OCI-LY7 (cell line): ENCODE data around the gene LARGE1. TPM values are rescaled to one million over a fixed set of nuclear protein-coding genes. Genes with fewer than 3 reads are reported as not detected.

ENCODE experiments used
- BruUV-seq: library from RNA; stranded (reverse); fragments of 400-500 nt; replicated peaks from 2 replicates; lab custom pipeline; 2021; lab: Mats Ljungman, UMichigan
- CTCF ChIA-PET: fragments of 300-600 bp; sonication (Branson Sonifier 250); formaldehyde crosslinking; loops from one replicate; lab custom pipeline; 2022; ENCODE audit warnings: antibody characterized with exemption; ENCODE audit not compliant: unreplicated experiment; lab: Charles Lee
- POLR2A ChIA-PET: fragments of 300-600 bp; sonication (Branson Sonifier 250); formaldehyde crosslinking; loops from one replicate; lab custom pipeline; 2022; ENCODE audit warnings: antibody characterized with exemption; lab: Charles Lee
- DNase-seq: peaks from one replicate; pipeline ENCODE4 v3.0.0-alpha.2; 2015; ENCODE audit warnings: low spot score
- H2AFZ ChIP-seq: fragments of 200-600 bp; sonication (generic), shearing (Covaris generic); 2 replicates; pipeline ENCODE4 v1.6.1; 2014; ENCODE audit warnings: mild to moderate bottlenecking, antibody characterized with exemption, low read length, moderate library complexity
- H3K27ac ChIP-seq: fragments of 200-600 bp; sonication (generic); 2 replicates; pipeline ENCODE4 v1.5.1; 2014; ENCODE audit warnings: mixed run types, low read depth, mild to moderate bottlenecking, moderate library complexity, low read length, inconsistent platforms; ENCODE audit not compliant: poor library complexity, severe bottlenecking
- H3K36me3 ChIP-seq: fragments of 200-600 bp; sonication (generic); 2 replicates; pipeline ENCODE4 v1.6.1; 2014; ENCODE audit warnings: mild to moderate bottlenecking, antibody characterized with exemption, low read length, moderate library complexity, mixed read lengths; ENCODE audit not compliant: insufficient read depth
- H3K4me1 ChIP-seq: fragments of 200-600 bp; sonication (generic); 2 replicates; pipeline ENCODE4 v1.5.1; 2014; ENCODE audit warnings: mild to moderate bottlenecking, low read length; ENCODE audit not compliant: insufficient read depth, poor library complexity, severe bottlenecking
- H3K4me2 ChIP-seq: fragments of 200-600 bp; sonication (generic); 2 replicates; pipeline ENCODE4 v1.6.1; 2014; ENCODE audit warnings: mild to moderate bottlenecking, low read length
- H3K4me3 ChIP-seq: fragments of 200-600 bp; sonication (generic); 2 replicates; pipeline ENCODE4 v1.5.1; 2014; ENCODE audit warnings: mild to moderate bottlenecking, low read depth, low read length; ENCODE audit not compliant: poor library complexity, severe bottlenecking
- H3K79me2 ChIP-seq: fragments of 200-600 bp; sonication (generic); 2 replicates; pipeline ENCODE4 v1.6.1; 2016; ENCODE audit warnings: low read depth, mild to moderate bottlenecking, low read length, moderate library complexity, mixed read lengths; ENCODE audit not compliant: insufficient read depth
- H3K9me2 ChIP-seq: fragments of 200-600 bp; sonication (generic); 2 replicates; pipeline ENCODE4 v1.6.1; 2016; ENCODE audit warnings: mild to moderate bottlenecking, low read length, mixed read lengths; ENCODE audit not compliant: insufficient read depth
- H3K9me3 ChIP-seq: fragments of 200-600 bp; sonication (generic); 2 replicates; pipeline ENCODE4 v1.6.1; 2014; ENCODE audit warnings: mild to moderate bottlenecking, mixed run types, low read length, mixed read lengths
- H4K20me1 ChIP-seq: fragments of 200-600 bp; sonication (generic); 2 replicates; pipeline ENCODE4 v1.6.1; 2014; ENCODE audit warnings: mild to moderate bottlenecking, antibody characterized with exemption, low read length, moderate library complexity, mixed read lengths; ENCODE audit not compliant: insufficient read depth
- EZH2phosphoT487 ChIP-seq: fragments of 200-600 bp; sonication (generic); IDR thresholded peaks from 2 replicates; pipeline ENCODE4 v1.6.1; 2018; ENCODE audit warnings: low read depth, borderline replicate concordance, mild to moderate bottlenecking, mixed run types, antibody characterized with exemption, low read length, moderate library complexity, mixed read lengths
- intact Hi-C: fragments of 100-400 bp; cut with micrococcal nuclease; formaldehyde crosslinking; loops from one replicate; pipeline ENCODE4 v1.10.0; 2022; ENCODE audit not compliant: unreplicated experiment
- total RNA-seq, 2 experiments: library from RNA; depleted of rRNA in 1 of 2; stranded (reverse); fragments of >200 nt in 1 of 2; shearing (Covaris generic) in 1 of 2; gene quantifications; 2 replicates each; pipeline ENCODE4 v1.2.3, GENCODE V29; 2014 to 2022
- TF ChIP-seq, protein P1 (sequence below): fragments of 200-600 bp; sonication (generic); conservative IDR thresholded peaks from 2 replicates; pipeline ENCODE4 v1.5.1; 2014; ENCODE audit warnings: mild to moderate bottlenecking, antibody characterized with exemption, low read length, moderate library complexity, mixed read lengths

Gene LARGE1
- total RNA-seq, 2 experiments from 2014 or later: 31.5 to 31.9 TPM

DNA sequence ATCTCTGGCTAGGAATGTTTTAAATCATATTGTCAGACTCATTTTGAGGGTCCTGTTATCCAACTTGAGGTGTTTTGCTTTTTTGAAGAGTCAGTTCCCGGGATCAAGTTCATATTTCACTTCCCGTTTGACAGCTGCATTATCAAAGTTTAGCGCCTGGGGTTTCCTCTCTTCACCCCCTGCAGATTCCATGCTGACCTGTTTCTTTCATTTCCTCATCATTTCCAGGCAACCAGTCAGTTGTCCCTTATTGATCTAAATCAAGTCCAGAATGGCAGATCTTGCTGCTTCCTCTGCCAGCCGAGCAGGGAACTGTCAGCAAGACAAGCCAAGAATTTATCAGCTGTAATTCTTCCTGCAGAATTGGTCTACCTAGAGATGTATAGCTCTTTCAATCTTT is 664.5 kb downstream of the LARGE1 start:
- CTCF ChIA-PET: no interaction called here
- Histone ChIP-seq H3K27ac (peak overlapping the region; percentile 55), H2AFZ (peak overlapping the region; percentile 87), H3K9me3 (no peaks in the 10 kb centered on the region), H3K4me2 (peak overlapping the region; percentile 70), H3K4me1 (peaks cover 55% of the 10 kb centered on the region), H3K36me3 (no peaks in the 10 kb centered on the region), H3K79me2 (no peaks in the 10 kb centered on the region), H3K4me3 (peak overlapping the region; percentile 35), H4K20me1 (no peaks in the 10 kb centered on the region), H3K9me2 (no peaks in the 10 kb centered on the region)
- DNase-seq: peak; percentile 62
- POLR2A ChIA-PET: interaction anchor here (1.2 to 3.5 kb wide), 9 partner anchors 9 to 51 kb away, joined by 3 to 18 read pairs (median 5); no protein-coding TSS in a partner anchor
- intact Hi-C loops: no loop called here
- no TSS peak for BruUV-seq
- TF ChIP-seq EZH2phosphoT487: no peak
- TF ChIP-seq, protein P1, sequence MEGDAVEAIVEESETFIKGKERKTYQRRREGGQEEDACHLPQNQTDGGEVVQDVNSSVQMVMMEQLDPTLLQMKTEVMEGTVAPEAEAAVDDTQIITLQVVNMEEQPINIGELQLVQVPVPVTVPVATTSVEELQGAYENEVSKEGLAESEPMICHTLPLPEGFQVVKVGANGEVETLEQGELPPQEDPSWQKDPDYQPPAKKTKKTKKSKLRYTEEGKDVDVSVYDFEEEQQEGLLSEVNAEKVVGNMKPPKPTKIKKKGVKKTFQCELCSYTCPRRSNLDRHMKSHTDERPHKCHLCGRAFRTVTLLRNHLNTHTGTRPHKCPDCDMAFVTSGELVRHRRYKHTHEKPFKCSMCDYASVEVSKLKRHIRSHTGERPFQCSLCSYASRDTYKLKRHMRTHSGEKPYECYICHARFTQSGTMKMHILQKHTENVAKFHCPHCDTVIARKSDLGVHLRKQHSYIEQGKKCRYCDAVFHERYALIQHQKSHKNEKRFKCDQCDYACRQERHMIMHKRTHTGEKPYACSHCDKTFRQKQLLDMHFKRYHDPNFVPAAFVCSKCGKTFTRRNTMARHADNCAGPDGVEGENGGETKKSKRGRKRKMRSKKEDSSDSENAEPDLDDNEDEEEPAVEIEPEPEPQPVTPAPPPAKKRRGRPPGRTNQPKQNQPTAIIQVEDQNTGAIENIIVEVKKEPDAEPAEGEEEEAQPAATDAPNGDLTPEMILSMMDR: no peak

DNA sequence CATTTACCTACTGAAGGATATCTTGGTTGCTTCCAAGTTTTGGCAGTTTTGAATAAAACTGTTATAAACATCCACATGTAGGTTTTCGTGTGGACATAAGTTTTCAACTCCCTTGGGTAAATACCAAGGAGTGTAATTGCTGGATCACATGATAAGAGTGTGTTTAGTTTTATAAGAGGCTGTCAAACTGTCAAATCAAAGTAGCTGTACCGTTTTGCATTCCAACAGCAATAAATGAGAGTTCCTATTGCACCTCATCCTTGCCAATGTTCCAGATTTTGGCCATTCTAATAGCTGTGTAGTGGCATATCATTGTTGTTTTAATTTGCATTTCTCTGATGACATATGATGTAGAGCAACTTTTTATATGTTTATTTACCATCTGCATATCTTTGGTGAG is 671.3 kb downstream of the LARGE1 start:
- H3K4me1 ChIP-seq: peaks cover 8% of the 10 kb centered on the region
- ChIA-PET POLR2A (interaction anchor here (1.6 kb wide), 1 partner anchor 23 kb away, joined by 4 read pairs; no protein-coding TSS in a partner anchor), CTCF (no interaction called here)
- H3K9me3 ChIP-seq: peaks cover 17% of the 10 kb centered on the region; the same call in 1 of the 2 replicates
- DNase-seq: no peak
- no peaks in the 10 kb centered on the region for H3K79me2 ChIP-seq
- H3K9me2 ChIP-seq: no peaks in the 10 kb centered on the region
- no peak overlapping the region for H3K4me3 ChIP-seq
- H3K36me3 ChIP-seq: no peaks in the 10 kb centered on the region; the same call in 1 of the 2 replicates
- intact Hi-C loops: no loop called here
- H2AFZ ChIP-seq: no peak overlapping the region
- no peak overlapping the region for H3K27ac ChIP-seq
- no peaks in the 10 kb centered on the region for H4K20me1 ChIP-seq
- H3K4me2 ChIP-seq: no peak overlapping the region
- TF ChIP-seq, protein P1: no peak
- TF ChIP-seq EZH2phosphoT487: no peak
- no TSS peak for BruUV-seq

DNA sequence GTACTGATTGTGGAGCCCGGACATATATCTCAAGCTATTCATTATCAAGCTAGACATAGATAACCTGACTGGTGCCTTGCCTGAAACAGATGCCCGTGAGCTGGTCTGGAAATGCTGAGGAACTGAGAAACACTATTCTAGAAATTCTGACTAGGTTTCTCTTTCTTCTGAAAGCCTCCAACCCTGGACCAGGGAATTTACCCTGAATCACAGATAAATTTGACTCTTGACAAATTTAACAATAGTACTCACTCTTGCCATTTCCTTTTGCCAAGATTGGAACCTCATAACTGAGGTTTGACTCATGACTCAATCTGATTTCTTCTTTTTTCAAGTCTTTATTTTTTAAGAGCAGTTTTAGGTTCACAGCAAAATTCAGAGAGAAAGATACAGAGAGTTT is 672.5 kb downstream of the LARGE1 start:
- intact Hi-C loops: no loop called here
- no TSS peak for BruUV-seq
- no peak for DNase-seq

More for the DNA sequence above, 672.5 kb downstream of the LARGE1 start:
- Histone ChIP-seq H3K9me3 (peaks cover 27% of the 10 kb centered on the region; the same call in 1 of the 2 replicates), H3K9me2 (no peaks in the 10 kb centered on the region), H2AFZ (no peak overlapping the region), H3K27ac (no peak overlapping the region), H3K36me3 (no peaks in the 10 kb centered on the region; the same call in 1 of the 2 replicates), H4K20me1 (no peaks in the 10 kb centered on the region), H3K4me1 (peaks cover 16% of the 10 kb centered on the region), H3K79me2 (no peaks in the 10 kb centered on the region), H3K4me2 (no peak overlapping the region), H3K4me3 (no peak overlapping the region)
- CTCF ChIA-PET: interaction anchor here (0.5 kb wide), 1 partner anchor 13 kb away, joined by 3 read pairs; no protein-coding TSS in a partner anchor
- TF ChIP-seq, protein P1: no peak
- no peak for TF ChIP-seq EZH2phosphoT487
- POLR2A ChIA-PET: interaction anchor here (1.0 to 1.6 kb wide), 4 partner anchors 7 to 50 kb away, joined by 3 to 8 read pairs (median 4); no protein-coding TSS in a partner anchor
